NCI-H345 treated with DMSO at 0.1 percent for 48 hours (cell line): ENCODE results near the gene SIGLEC7.
"Not testable (repeated sequence)": the region's sequence is repeated elsewhere in the genome, so short reads cannot be mapped to it uniquely, and the experiment has no call there.

ENCODE experiments used
- DNase-seq: peaks from one replicate; lab custom pipeline; 2025; ENCODE audit not compliant: unreplicated experiment; lab: John Stamatoyannopoulos, UW

Gene SIGLEC7

GRCh38 chr19:51137792-51138425, 4.2 kb upstream of the SIGLEC7 start:
- no peak for DNase-seq

- no peak for DNase-seq
These were observed 3.5 kb upstream of the SIGLEC7 start for GRCh38 chr19:51138549-51138979.

- DNase-seq, result no peak
These were observed 2.6 kb upstream of the SIGLEC7 start for GRCh38 chr19:51139299-51140014.

- no peak for DNase-seq
These were observed 1.7 kb upstream of the SIGLEC7 start for GRCh38 chr19:51140441-51140840.

- DNase-seq, result no peak
These were observed 920 bp upstream of the SIGLEC7 start for GRCh38 chr19:51141181-51141580.

- DNase-seq, result not testable (repeated sequence)
These were observed 841 bp downstream of the SIGLEC7 start for GRCh38 chr19:51142809-51143475.

GRCh38 chr19:51143486-51143885, 1.4 kb downstream of the SIGLEC7 start:
- DNase-seq, result no peak

- no peak for DNase-seq
These were observed 2.5 kb downstream of the SIGLEC7 start for GRCh38 chr19:51144482-51145045.

- no peak for DNase-seq
These were observed 3.9 kb downstream of the SIGLEC7 start for GRCh38 chr19:51145916-51146493.

- no peak for DNase-seq
These were observed 4.7 kb downstream of the SIGLEC7 start for GRCh38 chr19:51146751-51147150.

- no peak for DNase-seq
These were observed 5.6 kb downstream of the SIGLEC7 start for GRCh38 chr19:51147663-51148062.

GRCh38 chr19:51148580-51148979, 6.5 kb downstream of the SIGLEC7 start:
- no peak for DNase-seq

- no peak for DNase-seq
These were observed 8.5 kb downstream of the SIGLEC7 start for GRCh38 chr19:51150627-51151026.

- DNase-seq, result no peak
These were observed 14.6 kb downstream of the SIGLEC7 start for GRCh38 chr19:51156710-51157109.

GRCh38 chr19:51157265-51157664, 15.2 kb downstream of the SIGLEC7 start:
- DNase-seq, result no peak

- DNase-seq, result no peak
These were observed 16.5 kb downstream of the SIGLEC7 start for GRCh38 chr19:51158474-51159129.

- DNase-seq, result no peak
These were observed 17.6 kb downstream of the SIGLEC7 start for GRCh38 chr19:51159656-51160055.

- DNase-seq, result no peak
These were observed 19.2 kb downstream of the SIGLEC7 start for GRCh38 chr19:51161266-51161665.

- no peak for DNase-seq
These were observed 19.9 kb downstream of the SIGLEC7 start for GRCh38 chr19:51161867-51162496.

GRCh38 chr19:51163257-51163656, 21.2 kb downstream of the SIGLEC7 start:
- no peak for DNase-seq
